ENCODE data around the gene OPN1LW. TPM values are rescaled to one million over a fixed set of nuclear protein-coding genes. Genes with fewer than 3 reads are reported as not detected.
"Not testable (repeated sequence)": the region's sequence is repeated elsewhere in the genome, so short reads cannot be mapped to it uniquely, and the experiment has no call there.

Gene OPN1LW
- not detected for total RNA-seq
- long read RNA-seq = 0 reads

- intact Hi-C loops (cut with DNase I) = not testable (repeated sequence)
- peak; percentile 19 for DNase-seq (ENCODE audit: low spot score)
Measured at GRCh38 chrX:154144010-154144409, at the start of gene OPN1LW. Gene OPN1LW (plus strand): TSS chrX:154144243. CDS start chrX:154144284, 41 bp downstream.

DNA sequence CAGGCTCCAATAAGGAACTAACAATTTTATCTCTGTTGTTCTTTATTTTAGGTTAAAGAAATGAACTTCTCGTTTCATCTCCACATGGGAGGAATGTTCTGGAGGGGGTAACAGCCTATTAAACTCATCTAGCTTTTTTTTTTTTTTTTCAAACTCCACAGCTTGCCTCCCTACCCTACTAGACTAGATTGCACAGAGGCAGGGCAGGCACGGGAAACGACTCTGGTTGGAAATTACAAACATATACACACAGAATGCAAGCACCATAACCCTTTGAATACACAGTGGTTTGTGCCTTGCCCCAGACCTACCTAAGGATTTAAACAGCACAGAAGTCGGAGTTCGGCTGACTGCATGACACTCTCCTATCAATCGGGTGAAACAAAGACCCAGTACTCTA lies 49.2 kb upstream of the OPN1LW start:
- intact Hi-C loops (cut with DNase I) = loop anchor here (5.0 kb wide), 1 partner anchor 73 kb away; no protein-coding TSS in a partner anchor

DNA sequence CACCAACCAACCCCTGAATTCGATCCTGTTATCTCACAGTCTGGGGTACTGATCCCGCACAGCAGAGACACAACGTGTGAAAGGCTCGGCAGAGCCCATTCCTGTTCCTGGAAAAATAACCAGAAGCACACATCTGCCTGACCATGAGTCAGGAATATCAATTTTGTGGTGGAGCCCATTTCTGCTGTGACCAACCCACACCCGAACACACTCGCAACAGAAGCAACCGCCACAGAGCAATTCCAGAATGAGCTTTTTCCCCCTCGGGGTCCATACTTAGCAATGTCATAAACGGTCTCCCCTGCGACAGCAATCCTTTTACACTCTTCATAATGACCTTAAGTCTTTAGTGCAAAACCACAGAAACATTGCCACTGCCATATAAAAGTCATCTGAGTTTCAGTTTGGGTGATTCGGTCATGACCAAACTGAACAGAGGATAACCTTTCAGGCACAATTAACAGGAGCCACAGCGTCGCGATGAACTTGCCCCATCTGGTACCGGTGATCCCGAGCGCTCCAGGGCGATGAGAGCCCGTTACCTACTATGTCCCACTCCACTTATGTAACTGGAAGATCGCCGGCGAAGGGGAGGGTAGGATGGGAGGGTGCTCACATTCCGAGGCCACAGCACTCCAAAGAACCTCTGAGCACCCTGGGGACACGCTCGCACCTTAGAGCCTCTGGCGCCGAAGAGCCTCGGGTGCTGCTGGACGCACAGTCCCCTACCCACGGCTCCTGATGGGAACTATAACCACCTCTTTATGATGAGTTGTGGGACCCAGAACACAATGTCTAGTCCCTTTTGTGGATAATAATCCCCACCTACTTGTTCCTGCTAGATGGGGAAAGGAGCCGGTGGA lies 47.7 kb upstream of the OPN1LW start:
- intact Hi-C loops (cut with DNase I) = loop anchor here (5.0 kb wide), 1 partner anchor 74 kb away; no protein-coding TSS in a partner anchor
- no peak for DNase-seq (ENCODE audit: low spot score)

More for the DNA sequence above, 49.2 kb upstream of the OPN1LW start:
- DNase-seq (ENCODE audit: low spot score) = no peak

- intact Hi-C loops (cut with DNase I) = loop anchor here (5.0 kb wide), 1 partner anchor 75 kb away; no protein-coding TSS in a partner anchor
Measured at GRCh38 chrX:154097003-154097588, 46.9 kb upstream of the OPN1LW start.

DNA sequence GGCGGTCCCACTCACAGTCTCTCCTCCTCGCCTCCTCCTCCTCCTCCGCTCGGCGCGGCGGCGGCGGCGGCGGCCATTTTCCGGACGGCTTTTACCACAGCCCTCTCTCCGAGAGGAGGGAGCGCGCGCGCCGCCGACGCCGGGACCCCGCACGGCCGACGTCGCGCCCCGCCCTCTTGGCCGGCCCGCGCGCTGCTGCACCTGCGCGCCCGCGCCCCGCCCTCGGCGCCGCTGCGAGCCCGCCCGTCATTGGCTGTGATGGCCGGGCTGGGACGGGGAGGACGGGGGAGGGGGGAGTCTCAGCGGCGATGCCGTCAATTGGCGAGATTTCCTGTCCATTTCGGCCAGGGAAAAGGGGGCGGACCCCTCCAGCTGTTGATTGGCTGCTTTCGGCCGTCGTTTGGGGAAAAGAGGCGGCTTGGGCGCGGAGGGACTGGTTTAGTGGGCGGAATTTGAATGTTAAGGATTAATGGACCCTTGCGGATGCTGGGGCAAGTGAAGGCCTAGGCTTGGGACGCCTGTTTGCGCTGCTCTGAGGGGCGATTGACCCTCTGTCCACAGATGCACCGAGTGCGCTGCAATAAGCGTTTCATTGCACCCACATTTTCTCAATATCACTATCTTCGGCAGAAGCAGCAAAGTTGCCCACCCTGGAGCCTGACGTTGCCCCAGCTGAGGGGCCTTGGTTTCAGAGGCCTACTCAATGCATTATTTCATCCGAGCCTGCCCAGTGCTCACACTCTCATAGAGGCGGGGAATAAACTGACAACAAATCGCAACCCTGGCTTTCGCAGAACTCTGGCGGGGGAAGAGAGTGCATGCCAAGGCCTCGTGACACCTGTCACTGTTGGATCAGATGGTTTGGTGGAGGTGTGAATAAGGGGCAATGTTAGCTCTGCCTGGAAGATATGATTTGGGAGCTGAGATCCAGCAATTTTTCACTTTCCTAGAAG lies 46.2 kb upstream of the OPN1LW start, which contains the start of gene MECP2:
TSS of gene MECP2 (minus strand) at position 129 of the 953 bp plus-strand sequence.
- DNase-seq (ENCODE audit: low spot score) = peak; percentile 96
- intact Hi-C loops (cut with DNase I) = loop anchor here (5.0 kb wide), 1 partner anchor 76 kb away; no protein-coding TSS in a partner anchor

More at GRCh38 chrX:154097003-154097588, 46.9 kb upstream of the OPN1LW start:
- peak; percentile 82 for DNase-seq (ENCODE audit: low spot score)

- DNase-seq (ENCODE audit: low spot score) = no peak
- intact Hi-C loops (cut with DNase I) = loop anchor here (5.0 kb wide), 1 partner anchor 76 kb away; no protein-coding TSS in a partner anchor
Measured at GRCh38 chrX:154098551-154098950, 45.5 kb upstream of the OPN1LW start.

DNA sequence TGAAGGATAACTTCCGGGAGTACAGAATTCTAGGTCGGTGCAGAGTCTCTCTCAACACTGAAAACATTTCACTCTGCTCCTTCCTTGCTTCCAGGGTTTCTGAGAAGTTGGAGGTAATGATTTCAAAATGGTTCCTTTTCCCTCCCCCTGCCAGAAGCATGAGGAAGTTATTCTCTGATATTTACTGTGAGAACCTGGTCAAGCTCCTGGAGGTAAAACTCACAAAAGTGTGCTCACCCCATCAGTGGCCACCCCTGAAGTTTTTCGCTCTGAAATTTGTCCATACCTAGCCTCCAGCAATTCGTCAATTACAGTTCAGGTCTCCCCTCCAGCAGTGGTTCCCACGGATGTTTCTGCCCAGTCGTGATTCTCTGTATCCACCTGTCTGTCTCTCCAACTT lies 30.3 kb upstream of the OPN1LW start:
- DNase-seq (ENCODE audit: low spot score) = no peak
- intact Hi-C loops (cut with DNase I) = no loop called here

DNA sequence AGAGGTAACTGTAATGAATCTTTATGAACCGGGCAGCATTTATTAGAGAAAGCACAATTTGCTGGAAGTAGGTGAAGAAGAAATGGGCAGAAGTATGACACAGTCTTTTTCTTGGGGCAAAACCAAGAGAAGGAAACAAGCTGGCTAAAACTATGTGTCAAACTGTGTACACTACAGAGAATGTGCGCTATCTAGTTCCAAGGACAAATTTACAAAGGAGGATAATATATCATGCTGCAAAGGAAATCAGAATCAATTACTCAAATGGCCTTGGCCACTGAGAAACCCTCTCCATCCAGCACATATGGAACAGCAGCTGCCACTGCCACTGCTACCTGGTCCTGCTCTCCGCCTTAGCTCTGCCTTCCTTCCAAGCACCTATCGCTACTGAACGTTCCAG lies 29.4 kb upstream of the OPN1LW start:
- intact Hi-C loops (cut with DNase I) = no loop called here
- no peak for DNase-seq (ENCODE audit: low spot score)

- DNase-seq (ENCODE audit: low spot score) = no peak
- intact Hi-C loops (cut with DNase I) = no loop called here
Measured at GRCh38 chrX:154115071-154115470, 29.0 kb upstream of the OPN1LW start.

GRCh38 chrX:154115750-154116149 lies 28.3 kb upstream of the OPN1LW start:
- intact Hi-C loops (cut with DNase I) = no loop called here
- DNase-seq (ENCODE audit: low spot score) = no peak

- intact Hi-C loops (cut with DNase I) = no loop called here
- DNase-seq (ENCODE audit: low spot score) = no peak
Measured at GRCh38 chrX:154116426-154117211, 27.4 kb upstream of the OPN1LW start.

DNA sequence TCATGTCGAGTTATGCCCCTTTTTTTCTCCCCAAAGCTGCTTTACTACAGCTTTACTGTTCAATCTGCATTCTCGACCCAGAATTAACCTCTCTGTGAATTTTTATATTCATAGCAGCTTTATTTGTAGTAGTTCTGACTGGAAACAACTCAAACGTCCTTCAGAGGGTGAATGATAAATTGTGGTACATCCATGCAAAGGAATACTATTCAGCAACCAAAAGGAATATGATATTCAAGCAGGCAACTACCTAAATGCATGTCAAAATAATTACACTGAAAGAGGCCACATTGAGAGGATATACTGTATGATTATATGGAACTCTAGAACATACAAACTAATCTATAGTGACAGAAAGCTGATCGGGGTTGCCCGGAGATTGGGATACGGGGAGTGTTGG lies 26.5 kb upstream of the OPN1LW start:
- no peak for DNase-seq (ENCODE audit: low spot score)
- intact Hi-C loops (cut with DNase I) = no loop called here

DNA sequence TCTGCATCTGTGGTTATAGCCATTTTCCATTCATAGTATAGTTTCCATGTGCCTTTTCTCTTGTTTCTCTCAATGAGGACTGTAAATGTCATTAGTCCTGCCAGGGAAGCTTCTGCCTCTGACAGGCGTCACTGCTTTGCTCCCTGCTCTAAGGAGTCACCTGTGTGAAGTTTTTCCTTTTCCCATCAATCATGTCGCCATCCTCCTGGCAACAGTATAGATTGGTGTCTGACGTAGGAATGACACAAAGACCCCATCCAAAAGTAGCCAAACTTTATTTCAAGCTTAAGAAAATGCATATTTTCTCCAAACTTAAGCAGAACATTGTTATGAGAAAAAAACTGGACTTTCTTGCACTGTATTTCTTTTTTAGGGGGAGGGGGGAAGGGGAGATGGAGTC lies 23.5 kb upstream of the OPN1LW start:
- DNase-seq (ENCODE audit: low spot score) = no peak
- intact Hi-C loops (cut with DNase I) = no loop called here

DNA sequence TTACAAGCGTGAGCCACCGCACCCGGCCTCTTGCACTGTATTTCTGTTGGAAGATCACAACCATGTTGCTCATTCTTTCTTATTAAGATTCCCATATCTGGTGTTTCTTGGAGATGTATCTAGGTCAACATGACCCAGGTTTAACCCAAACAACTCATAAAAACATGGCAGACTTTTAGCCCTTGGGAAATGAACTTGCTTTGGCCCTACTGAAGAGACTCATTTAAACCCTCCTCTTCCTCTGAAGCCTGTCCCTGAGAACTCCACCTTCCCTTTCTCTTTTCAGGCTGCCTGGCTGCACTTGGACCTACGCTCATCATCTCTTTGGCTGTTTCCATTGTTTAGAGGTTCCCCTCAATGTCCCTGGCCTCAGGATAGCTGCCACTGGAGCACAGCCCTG lies 22.8 kb upstream of the OPN1LW start:
- intact Hi-C loops (cut with DNase I) = no loop called here
- no peak for DNase-seq (ENCODE audit: low spot score)

GRCh38 chrX:154121961-154122360 lies 22.1 kb upstream of the OPN1LW start:
- intact Hi-C loops (cut with DNase I) = no loop called here

GRCh38 chrX:154123241-154124219 lies 20.5 kb upstream of the OPN1LW start:
- intact Hi-C loops (cut with DNase I) = no loop called here
- DNase-seq (ENCODE audit: low spot score) = peak; percentile 82

More at GRCh38 chrX:154121961-154122360, 22.1 kb upstream of the OPN1LW start:
- no peak for DNase-seq (ENCODE audit: low spot score)

- intact Hi-C loops (cut with DNase I) = no loop called here
- DNase-seq (ENCODE audit: low spot score) = no peak
Measured at GRCh38 chrX:154125391-154126040, 18.5 kb upstream of the OPN1LW start.

All from cardiac septum (tissue), 1 donor.